ENCODE measurements around the gene OLFM3.

- TF ChIP-seq, protein P1, sequence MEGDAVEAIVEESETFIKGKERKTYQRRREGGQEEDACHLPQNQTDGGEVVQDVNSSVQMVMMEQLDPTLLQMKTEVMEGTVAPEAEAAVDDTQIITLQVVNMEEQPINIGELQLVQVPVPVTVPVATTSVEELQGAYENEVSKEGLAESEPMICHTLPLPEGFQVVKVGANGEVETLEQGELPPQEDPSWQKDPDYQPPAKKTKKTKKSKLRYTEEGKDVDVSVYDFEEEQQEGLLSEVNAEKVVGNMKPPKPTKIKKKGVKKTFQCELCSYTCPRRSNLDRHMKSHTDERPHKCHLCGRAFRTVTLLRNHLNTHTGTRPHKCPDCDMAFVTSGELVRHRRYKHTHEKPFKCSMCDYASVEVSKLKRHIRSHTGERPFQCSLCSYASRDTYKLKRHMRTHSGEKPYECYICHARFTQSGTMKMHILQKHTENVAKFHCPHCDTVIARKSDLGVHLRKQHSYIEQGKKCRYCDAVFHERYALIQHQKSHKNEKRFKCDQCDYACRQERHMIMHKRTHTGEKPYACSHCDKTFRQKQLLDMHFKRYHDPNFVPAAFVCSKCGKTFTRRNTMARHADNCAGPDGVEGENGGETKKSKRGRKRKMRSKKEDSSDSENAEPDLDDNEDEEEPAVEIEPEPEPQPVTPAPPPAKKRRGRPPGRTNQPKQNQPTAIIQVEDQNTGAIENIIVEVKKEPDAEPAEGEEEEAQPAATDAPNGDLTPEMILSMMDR (IDR thresholded peaks at IDR 0.05) = no peak
- TF ChIP-seq ZFX (IDR thresholded peaks at IDR 0.05; ENCODE audit: borderline replicate concordance) = no peak
Observed at GRCh38 chr1:101873672-101874071, 123.1 kb downstream of the OLFM3 start.

Data from 22Rv1 (cell line).